Heart left ventricle (tissue), 13 donors: ENCODE measurements around the gene PPP1R7.

Source experiments
- POLR2A ChIP-seq, 2 donors: fragments of 450-650 bp; IDR thresholded peaks; one replicate each; pipeline ENCODE4 v1.6.1; 2017; ENCODE audit warnings: antibody characterized with exemption in 2 of 2, mild to moderate bottlenecking in 2 of 2, moderate library complexity in 2 of 2
- TF ChIP-seq, protein P1 (sequence below), 12 donors: fragments of 200-600 bp; sonication (generic) in 4 of 12; IDR thresholded peaks; one replicate each; pipeline versions ENCODE4 v1.5.0 to v1.8.0; 2018 to 2022; ENCODE audit warnings: antibody characterized with exemption in 12 of 12, mild to moderate bottlenecking in 5 of 12
- donor health status: ischemic (EF 13 %, LVEDD 7.1; RV severe dilation, severe dysfunction).
- donor health status: DM: no; HTN: yes; CAD: no.
- donor health status: DM: no; HTN: no; CAD: no.
- donor health status: ischemic (EF 25% LVEDD 6.9; RV normal size, moderate dysfunction).
- donor health status: ischemic (EF 25% LVEDD 5.7; RV mildly dilated, moderate dysfunction).
- donor health status: ischemic (EF 35%, LVEDD 5.7; RV mildly dilated, moderate dysfunction).
- donor health status: nonischemic (EF 11% LVEDD 7.7; RV severe dilation, severe dysfunction).
- donor health status: DM: yes; HTN: yes; CAD: no.
- donor health status: PGD.
- donor health status: ischemic (EF 29% LVEDD 5.4; RV normal size, mild dysfunction).
- donor health status: nonischemic (EF 23%, LVEDD 6.1; RV moderate dilation, normal function).

DNA sequence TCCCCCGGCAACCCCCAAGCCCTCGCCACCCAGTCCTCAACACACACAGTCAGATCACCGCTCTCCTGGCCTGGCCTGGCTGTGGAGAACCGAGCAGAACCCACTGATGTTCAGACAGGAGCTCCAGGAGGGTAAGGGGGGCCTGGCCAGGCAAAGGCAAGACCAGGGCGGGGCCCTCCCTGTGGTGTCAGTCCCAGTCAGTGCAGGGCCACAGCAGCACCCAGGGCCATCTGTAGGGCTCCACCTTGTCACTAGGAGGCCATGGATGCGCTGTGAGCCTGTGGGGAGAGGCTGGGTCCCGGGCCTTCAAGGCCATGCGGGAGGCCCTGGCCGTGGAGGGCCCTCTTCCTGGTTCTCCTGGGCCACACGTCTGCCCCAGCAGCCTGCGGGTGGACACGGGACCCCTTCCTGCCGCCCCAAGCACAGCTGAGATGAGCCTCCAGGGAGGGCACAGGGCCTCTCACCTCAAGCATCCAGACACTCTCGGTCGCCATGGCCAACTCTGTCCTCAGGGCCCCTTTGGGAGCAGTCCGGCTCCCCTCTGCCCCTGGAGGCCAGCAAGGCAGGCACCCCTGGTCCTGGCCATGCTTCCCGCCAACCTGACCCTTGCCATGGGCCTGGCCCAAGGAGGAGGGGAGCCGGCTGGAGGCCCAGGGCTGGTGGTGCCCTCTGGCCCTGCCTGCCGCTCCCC lies 40.2 kb downstream of the PPP1R7 start:
- TF ChIP-seq, protein P1, sequence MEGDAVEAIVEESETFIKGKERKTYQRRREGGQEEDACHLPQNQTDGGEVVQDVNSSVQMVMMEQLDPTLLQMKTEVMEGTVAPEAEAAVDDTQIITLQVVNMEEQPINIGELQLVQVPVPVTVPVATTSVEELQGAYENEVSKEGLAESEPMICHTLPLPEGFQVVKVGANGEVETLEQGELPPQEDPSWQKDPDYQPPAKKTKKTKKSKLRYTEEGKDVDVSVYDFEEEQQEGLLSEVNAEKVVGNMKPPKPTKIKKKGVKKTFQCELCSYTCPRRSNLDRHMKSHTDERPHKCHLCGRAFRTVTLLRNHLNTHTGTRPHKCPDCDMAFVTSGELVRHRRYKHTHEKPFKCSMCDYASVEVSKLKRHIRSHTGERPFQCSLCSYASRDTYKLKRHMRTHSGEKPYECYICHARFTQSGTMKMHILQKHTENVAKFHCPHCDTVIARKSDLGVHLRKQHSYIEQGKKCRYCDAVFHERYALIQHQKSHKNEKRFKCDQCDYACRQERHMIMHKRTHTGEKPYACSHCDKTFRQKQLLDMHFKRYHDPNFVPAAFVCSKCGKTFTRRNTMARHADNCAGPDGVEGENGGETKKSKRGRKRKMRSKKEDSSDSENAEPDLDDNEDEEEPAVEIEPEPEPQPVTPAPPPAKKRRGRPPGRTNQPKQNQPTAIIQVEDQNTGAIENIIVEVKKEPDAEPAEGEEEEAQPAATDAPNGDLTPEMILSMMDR (IDR thresholded peaks at IDR 0.05) = no peak
- no peak for TF ChIP-seq POLR2A (IDR thresholded peaks at IDR 0.05)
